Activated CD8-positive, alpha-beta memory T cell treated with anti-CD3 and anti-CD28 coated beads for 36 hours (primary cell): ENCODE results near the gene CHTOP. TPM values are rescaled to one million over a fixed set of nuclear protein-coding genes. Genes with fewer than 3 reads are reported as not detected.

Source experiments
- CTCF ChIA-PET: fragments of 350-600 bp; sonication (Branson Sonifier 250); formaldehyde crosslinking; loops from one replicate; lab custom pipeline; 2021; ENCODE audit warnings: antibody characterized with exemption; lab: Charles Lee
- POLR2A ChIA-PET: fragments of 350-600 bp; sonication (Branson Sonifier 250); formaldehyde crosslinking; loops from one replicate; lab custom pipeline; 2021; ENCODE audit warnings: antibody characterized with exemption; lab: Charles Lee
- total RNA-seq, 2 experiments: library from RNA; stranded (reverse); gene quantifications; one replicate each; pipeline ENCODE4 v1.2.3, GENCODE V29; 2021

Gene CHTOP
- total RNA-seq, 2 experiments from 2014 or later, result 90.4 to 93.0 TPM

- ChIA-PET CTCF (no interaction called here), POLR2A (no interaction called here)
These were observed 23.0 kb upstream of the CHTOP start for GRCh38 chr1:153610811-153611301.

GRCh38 chr1:153611356-153611755 lies 22.5 kb upstream of the CHTOP start:
- ChIA-PET POLR2A (no interaction called here), CTCF (interaction anchor here (1.3 kb wide), 1 partner anchor 11 kb away, joined by 4 read pairs; no protein-coding TSS in a partner anchor)

GRCh38 chr1:153612111-153612754 lies 21.6 kb upstream of the CHTOP start:
- CTCF ChIA-PET, result interaction anchor here (1.3 kb wide), 1 partner anchor 10 kb away, joined by 4 read pairs; no protein-coding TSS in a partner anchor
- POLR2A ChIA-PET, result no interaction called here

GRCh38 chr1:153612755-153613331 lies 21.0 kb upstream of the CHTOP start, which contains the start of gene S100A16:
S100A16 (minus strand) TSS chr1:153613137; CDS start chr1:153608151, 4,986 bp downstream.
- ChIA-PET POLR2A (no interaction called here), CTCF (no interaction called here)

- CTCF ChIA-PET, result no interaction called here
- POLR2A ChIA-PET, result no interaction called here
These were observed 20.5 kb upstream of the CHTOP start for GRCh38 chr1:153613406-153613805.

- ChIA-PET CTCF (no interaction called here), POLR2A (no interaction called here)
These were observed 19.5 kb upstream of the CHTOP start for GRCh38 chr1:153614189-153614900.

- ChIA-PET CTCF (no interaction called here), POLR2A (no interaction called here)
These were observed 19.0 kb upstream of the CHTOP start for GRCh38 chr1:153614906-153615305.

GRCh38 chr1:153615406-153615805 lies 18.5 kb upstream of the CHTOP start:
- POLR2A ChIA-PET, result interaction anchor here (1.2 kb wide), 1 partner anchor 18 kb away, joined by 3 read pairs; the partner anchor contains the start of gene CHTOP

GRCh38 chr1:153616144-153616916 lies 17.5 kb upstream of the CHTOP start, which contains the start of gene S100A14:
S100A14 (minus strand) TSS chr1:153616325; CDS start chr1:153615858, 467 bp downstream.
- POLR2A ChIA-PET, result interaction anchor here (1.2 kb wide), 1 partner anchor 17 kb away, joined by 3 read pairs; the partner anchor contains the start of gene CHTOP
- CTCF ChIA-PET, result no interaction called here

More at GRCh38 chr1:153615406-153615805, 18.5 kb upstream of the CHTOP start:
- CTCF ChIA-PET, result no interaction called here

- CTCF ChIA-PET, result no interaction called here
- POLR2A ChIA-PET, result no interaction called here
These were observed 17.0 kb upstream of the CHTOP start for GRCh38 chr1:153616917-153617311.

GRCh38 chr1:153617663-153618062 lies 16.2 kb upstream of the CHTOP start:
- POLR2A ChIA-PET, result no interaction called here
- CTCF ChIA-PET, result interaction anchor here (1.8 kb wide), 1 partner anchor 10 kb away, joined by 4 read pairs; the partner anchor contains the start of gene S100A13

- ChIA-PET CTCF (interaction anchor here (1.1 to 1.8 kb wide), 2 partner anchors 8 to 47 kb away, joined by 3 to 4 read pairs; partner anchors contain the start of gene S100A13), POLR2A (no interaction called here)
These were observed 14.7 kb upstream of the CHTOP start for GRCh38 chr1:153619171-153619570.

- CTCF ChIA-PET, result interaction anchor here (1.0 to 1.6 kb wide), 2 partner anchors 11 to 112 kb away, joined by 4 read pairs; partner anchors contain the start of gene CHTOP
- POLR2A ChIA-PET, result no interaction called here
These were observed 10.8 kb upstream of the CHTOP start for GRCh38 chr1:153623101-153623500.

- ChIA-PET CTCF (no interaction called here), POLR2A (no interaction called here)
These were observed 8.8 kb upstream of the CHTOP start for GRCh38 chr1:153624965-153625611.

- ChIA-PET CTCF (interaction anchor here (0.9 to 1.3 kb wide), 2 partner anchors 8 to 9 kb away, joined by 3 to 4 read pairs; no protein-coding TSS in a partner anchor), POLR2A (no interaction called here)
These were observed 7.4 kb upstream of the CHTOP start for GRCh38 chr1:153626477-153626903.

GRCh38 chr1:153626904-153627714 lies 6.8 kb upstream of the CHTOP start, which contains the start of gene S100A13:
S100A13 (minus strand) TSS chr1:153627505; CDS start chr1:153626472, 1,033 bp downstream.
- POLR2A ChIA-PET, result no interaction called here

More at GRCh38 chr1:153626904-153627714, 6.8 kb upstream of the CHTOP start, which contains the start of gene S100A13:
- CTCF ChIA-PET, result interaction anchor here (0.9 to 1.3 kb wide), 3 partner anchors 8 to 117 kb away, joined by 3 to 4 read pairs (median 3); no protein-coding TSS in a partner anchor
